Measurements from ENCODE around the gene MAML2. TPM values are rescaled to one million over a fixed set of nuclear protein-coding genes. Genes with fewer than 3 reads are reported as not detected.

The MAML2 gene
- polyA plus RNA-seq, 3 donors, result 28.1 to 29.8 (median 28.8) TPM

GRCh38 chr11:96013461-96014213 lies 329.4 kb downstream of the MAML2 start:
- DNase-seq, result no peak

GRCh38 chr11:96012086-96012824 lies 330.7 kb downstream of the MAML2 start:
- peak; percentile 91 for DNase-seq

GRCh38 chr11:96010683-96011082 lies 332.3 kb downstream of the MAML2 start:
- no peak for DNase-seq

- DNase-seq, result no peak
These were observed 334.8 kb downstream of the MAML2 start for GRCh38 chr11:96008161-96008720.

GRCh38 chr11:96006037-96006436 lies 337.0 kb downstream of the MAML2 start:
- DNase-seq, result no peak

GRCh38 chr11:96004862-96005261 lies 338.1 kb downstream of the MAML2 start:
- DNase-seq, result no peak

GRCh38 chr11:96002754-96003290 lies 340.2 kb downstream of the MAML2 start:
- no peak for DNase-seq

GRCh38 chr11:96002339-96002738 lies 340.7 kb downstream of the MAML2 start:
- no peak for DNase-seq

GRCh38 chr11:96001037-96001436 lies 342.0 kb downstream of the MAML2 start:
- DNase-seq, result no peak

- no peak for DNase-seq
These were observed 343.1 kb downstream of the MAML2 start for GRCh38 chr11:95999711-96000406.

- no peak for DNase-seq
These were observed 346.3 kb downstream of the MAML2 start for GRCh38 chr11:95996621-95997235.

GRCh38 chr11:95994329-95994728 lies 348.7 kb downstream of the MAML2 start:
- no peak for DNase-seq

- DNase-seq, result no peak
These were observed 349.3 kb downstream of the MAML2 start for GRCh38 chr11:95993438-95994298.

GRCh38 chr11:95991545-95991944 lies 351.4 kb downstream of the MAML2 start:
- DNase-seq, result no peak

GRCh38 chr11:95991101-95991500 lies 351.9 kb downstream of the MAML2 start:
- DNase-seq, result no peak

GRCh38 chr11:95989780-95990179 lies 353.2 kb downstream of the MAML2 start:
- no peak for DNase-seq

GRCh38 chr11:95989076-95989605 lies 353.9 kb downstream of the MAML2 start:
- no peak for DNase-seq

GRCh38 chr11:95985174-95985808 lies 357.7 kb downstream of the MAML2 start:
- no peak for DNase-seq

- no peak for DNase-seq
These were observed 358.9 kb downstream of the MAML2 start for GRCh38 chr11:95984072-95984471.

All from renal pelvis (tissue), 4 donors.